WTC11 (cell line): ENCODE results near the gene GOLGA8O.
"Not testable (repeated sequence)": the region's sequence is repeated elsewhere in the genome, so short reads cannot be mapped to it uniquely, and the experiment has no call there.

ENCODE experiments used
- CTCF ChIP-seq: fragments of 200-600 bp; IDR thresholded peaks from 2 replicates; pipeline ENCODE4 v1.8.0; 2022; ENCODE audit warnings: antibody characterized with exemption
- GABPB1 ChIP-seq: sonication (generic); formaldehyde crosslinking; IDR thresholded peaks from 2 replicates; pipeline ENCODE4 v1.8.1; 2023; ENCODE audit warnings: mild to moderate bottlenecking, missing genetic modification reagents
- IRF1 ChIP-seq: sonication (generic); formaldehyde crosslinking; IDR thresholded peaks from 2 replicates; pipeline ENCODE4 v1.8.0; 2023; ENCODE audit warnings: missing genetic modification reagents
- MAX ChIP-seq: sonication (generic); formaldehyde crosslinking; IDR thresholded peaks from 2 replicates; pipeline ENCODE4 v1.8.0; 2022; ENCODE audit warnings: mild to moderate bottlenecking, missing genetic modification reagents
- NR1H2 ChIP-seq: sonication (generic); formaldehyde crosslinking; IDR thresholded peaks from 2 replicates; pipeline ENCODE4 v1.9.0; 2021; ENCODE audit warnings: mild to moderate bottlenecking, moderate library complexity, missing genetic modification reagents
- TEAD4 ChIP-seq: sonication (generic); formaldehyde crosslinking; IDR thresholded peaks from 2 replicates; pipeline ENCODE4 v1.8.0; 2022; ENCODE audit warnings: mild to moderate bottlenecking, missing genetic modification reagents
- TP53 ChIP-seq: sonication (generic); formaldehyde crosslinking; IDR thresholded peaks from 2 replicates; pipeline ENCODE4 v1.8.1; 2023; ENCODE audit warnings: mild to moderate bottlenecking, missing genetic modification reagents

DNA sequence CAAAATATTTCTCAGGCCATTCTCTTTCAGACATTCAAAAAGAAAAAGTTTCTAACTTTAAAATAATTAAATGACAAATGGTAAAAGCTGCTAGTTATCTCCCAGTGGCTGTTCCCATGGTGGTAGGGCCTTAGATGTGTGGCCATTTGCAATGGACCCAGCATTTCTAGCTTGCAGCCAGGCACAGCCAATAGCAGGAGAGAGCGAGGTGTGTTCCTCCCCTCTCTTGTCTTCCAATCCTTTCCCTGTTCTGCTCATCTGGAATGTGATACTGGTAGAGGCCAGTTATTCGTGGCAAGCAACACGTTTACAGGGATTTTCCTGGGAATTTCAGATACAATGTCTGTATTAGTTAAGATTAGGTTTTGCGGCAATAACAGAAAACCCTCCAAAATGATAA, 37.3 kb upstream of the GOLGA8O start:
- not testable (repeated sequence) for TF ChIP-seq CTCF; TEAD4 (CRISPR knock-in tag); TP53 (CRISPR knock-in tag); GABPB1 (CRISPR knock-in tag); IRF1 (CRISPR knock-in tag); NR1H2 (CRISPR knock-in tag); MAX (CRISPR knock-in tag)
